GM04504 (cell line): ENCODE data around the gene DDX59.

ENCODE experiments used
- DNase-seq: peaks from one replicate; pipeline ENCODE4 v3.0.0-alpha.2; 2012; ENCODE audit warnings: low read depth

DDX59 gene

DNA sequence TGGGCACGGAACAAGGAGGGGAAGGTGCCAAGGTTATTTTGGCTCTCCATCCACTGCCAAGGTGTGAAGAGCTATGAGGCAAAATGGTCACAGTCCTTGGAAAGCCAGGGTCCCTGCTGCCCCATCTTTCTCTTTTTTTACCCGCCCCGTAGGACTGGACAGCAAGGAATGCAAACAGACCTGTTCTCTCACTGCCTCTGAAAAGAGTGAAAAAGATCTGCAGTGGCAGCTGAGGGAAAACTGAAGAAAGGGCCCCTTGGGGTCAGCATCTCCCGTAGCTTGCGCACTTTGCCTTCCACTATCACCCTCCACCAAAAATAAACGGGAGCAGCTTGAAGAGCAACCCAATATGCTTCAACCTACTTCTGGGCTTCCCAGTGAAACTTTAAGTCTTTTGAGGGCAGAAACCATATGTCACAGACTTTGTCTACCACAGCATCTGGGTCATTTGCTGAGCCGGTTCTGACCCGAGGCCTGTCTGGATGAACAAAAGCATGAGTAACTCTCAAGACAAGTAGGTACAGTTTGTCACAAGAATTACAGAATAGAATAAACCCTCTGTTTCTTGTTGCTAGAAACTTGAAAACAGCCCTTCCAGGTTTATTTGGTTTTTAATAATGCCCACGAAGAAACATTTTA lies 39.7 kb downstream of the DDX59 start:
- no peak for DNase-seq

- DNase-seq = no peak
Observed at GRCh38 chr1:200628223-200628881, 41.4 kb downstream of the DDX59 start.

- DNase-seq = no peak
Observed at GRCh38 chr1:200627575-200628222, 42.0 kb downstream of the DDX59 start.

GRCh38 chr1:200626853-200627534 lies 42.7 kb downstream of the DDX59 start:
- DNase-seq = no peak

GRCh38 chr1:200625381-200625824 lies 44.3 kb downstream of the DDX59 start:
- DNase-seq = no peak

DNA sequence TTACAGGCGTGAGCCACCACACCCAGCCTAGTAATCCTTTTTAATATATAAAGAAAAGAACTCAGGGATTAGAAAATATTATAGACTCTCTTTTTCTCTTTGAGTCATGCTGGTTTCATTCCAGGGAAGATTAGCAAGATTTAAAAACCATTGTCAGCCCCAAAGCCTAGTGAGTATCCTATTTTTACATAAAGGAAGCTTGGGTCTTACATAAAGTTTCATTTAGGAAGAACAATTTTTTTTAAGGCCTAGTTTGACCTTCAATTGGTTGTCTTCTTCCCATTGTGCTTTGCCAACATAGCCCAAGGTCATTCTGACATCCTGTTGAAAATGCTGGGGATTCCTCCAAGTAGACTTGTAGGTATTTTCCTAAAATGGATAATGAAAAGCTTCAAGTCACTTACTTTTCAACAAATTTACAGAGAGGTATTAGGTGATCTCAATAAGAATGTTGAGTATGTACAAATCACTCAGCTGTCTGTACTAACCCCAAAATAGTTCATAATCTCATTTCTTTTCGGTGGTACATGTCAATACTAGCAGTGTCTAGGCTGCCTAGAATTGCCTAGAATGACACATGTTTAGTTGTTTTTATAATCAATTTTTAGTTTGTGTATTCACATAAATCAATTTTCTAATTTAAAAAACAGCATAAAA lies 44.9 kb downstream of the DDX59 start:
- DNase-seq = no peak

GRCh38 chr1:200620273-200621131 lies 49.2 kb downstream of the DDX59 start, which contains the start of gene KIF14:
TSS of gene KIF14 (minus strand) at chr1:200620751. CDS start at chr1:200618723, 2,028 bp downstream.
- DNase-seq = peak; percentile 71

- no peak for DNase-seq
Observed at GRCh38 chr1:200619894-200620272, 49.8 kb downstream of the DDX59 start.

GRCh38 chr1:200610846-200611245 lies 58.9 kb downstream of the DDX59 start:
- DNase-seq = peak; percentile 52

DNA sequence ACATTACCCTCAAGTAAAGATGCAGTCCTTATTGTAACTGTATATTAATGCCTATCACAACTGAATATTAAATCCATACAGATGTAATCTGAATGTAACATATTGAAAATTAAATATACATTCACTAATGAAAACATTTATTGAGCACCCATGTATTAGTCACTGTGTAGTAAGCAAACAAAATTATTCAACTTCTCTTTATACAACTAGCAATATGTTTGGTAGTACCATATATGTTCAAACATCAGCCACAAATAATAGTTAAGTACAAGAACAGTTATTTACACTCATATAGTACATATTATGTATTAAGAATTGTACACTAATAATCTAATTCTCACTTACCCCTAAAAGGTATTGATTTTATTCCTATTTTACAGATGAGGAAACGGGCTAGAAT lies 67.1 kb downstream of the DDX59 start:
- no peak for DNase-seq
